NCI-H226 (cell line): ENCODE results near the gene VANGL1.

Source experiments
- DNase-seq: peaks from one replicate; pipeline ENCODE4 v3.0.0-alpha.2; 2015

Gene VANGL1

GRCh38 chr1:115669886-115670285, 28.1 kb downstream of the VANGL1 start:
- DNase-seq = no peak

- DNase-seq = no peak
Observed at GRCh38 chr1:115670476-115671175, 28.9 kb downstream of the VANGL1 start.

GRCh38 chr1:115671176-115671934, 29.6 kb downstream of the VANGL1 start:
- peak; percentile 79 for DNase-seq

- DNase-seq = no peak
Observed at GRCh38 chr1:115672224-115673009, 30.6 kb downstream of the VANGL1 start.

GRCh38 chr1:115676498-115677181, 34.9 kb downstream of the VANGL1 start:
- no peak for DNase-seq

- peak; percentile 28 for DNase-seq
Observed at GRCh38 chr1:115677182-115677555, 35.4 kb downstream of the VANGL1 start.

- DNase-seq = no peak
Observed at GRCh38 chr1:115677565-115677964, 35.8 kb downstream of the VANGL1 start.

- DNase-seq = no peak
Observed at GRCh38 chr1:115678141-115678540, 36.4 kb downstream of the VANGL1 start.

GRCh38 chr1:115679141-115679611, 37.4 kb downstream of the VANGL1 start:
- peak; percentile 83 for DNase-seq

GRCh38 chr1:115680730-115681111, 39.0 kb downstream of the VANGL1 start:
- DNase-seq = no peak

- DNase-seq = no peak
Observed at GRCh38 chr1:115682792-115683191, 41.0 kb downstream of the VANGL1 start.

GRCh38 chr1:115685029-115685705, 43.4 kb downstream of the VANGL1 start:
- DNase-seq = no peak

GRCh38 chr1:115687744-115688143, 46.0 kb downstream of the VANGL1 start:
- DNase-seq = no peak

GRCh38 chr1:115690972-115691371, 49.2 kb downstream of the VANGL1 start:
- DNase-seq = no peak

GRCh38 chr1:115692224-115692623, 50.5 kb downstream of the VANGL1 start:
- DNase-seq = no peak

- DNase-seq = no peak
Observed at GRCh38 chr1:115694805-115695204, 53.0 kb downstream of the VANGL1 start.

GRCh38 chr1:115697619-115698018, 55.8 kb downstream of the VANGL1 start:
- no peak for DNase-seq

GRCh38 chr1:115701090-115701489, 59.3 kb downstream of the VANGL1 start:
- no peak for DNase-seq

GRCh38 chr1:115702959-115703358, 61.2 kb downstream of the VANGL1 start:
- no peak for DNase-seq

- DNase-seq = peak; percentile 7
Observed at GRCh38 chr1:115705085-115705951, 63.5 kb downstream of the VANGL1 start.

- no peak for DNase-seq
Observed at GRCh38 chr1:115705963-115706362, 64.2 kb downstream of the VANGL1 start.
